T47D (cell line): ENCODE data around the gene ITGA2.
A peak's percentile ranks its signal among the peaks of the same experiment; 100 is the strongest.

Experiments
- DNase-seq, 2 experiments: peaks; one replicate each; pipeline versions ENCODE4 v3.0.0 to v3.0.0-alpha.2; 2011 to 2012; ENCODE audit warnings: low read depth in 1 of 2, low spot score in 1 of 2
- JUND ChIP-seq: IDR thresholded peaks from 2 replicates; pipeline ENCODE4 v1.6.1; 2012; ENCODE audit warnings: low read depth
- in situ Hi-C: cut with HindIII; loops from 2 replicates; pipeline ENCODE4 v1.10.0; 2016; ENCODE audit warnings: low sequenced_read_pairs, low pct_unique_long_range_greater_than_20kb

Gene ITGA2

DNA sequence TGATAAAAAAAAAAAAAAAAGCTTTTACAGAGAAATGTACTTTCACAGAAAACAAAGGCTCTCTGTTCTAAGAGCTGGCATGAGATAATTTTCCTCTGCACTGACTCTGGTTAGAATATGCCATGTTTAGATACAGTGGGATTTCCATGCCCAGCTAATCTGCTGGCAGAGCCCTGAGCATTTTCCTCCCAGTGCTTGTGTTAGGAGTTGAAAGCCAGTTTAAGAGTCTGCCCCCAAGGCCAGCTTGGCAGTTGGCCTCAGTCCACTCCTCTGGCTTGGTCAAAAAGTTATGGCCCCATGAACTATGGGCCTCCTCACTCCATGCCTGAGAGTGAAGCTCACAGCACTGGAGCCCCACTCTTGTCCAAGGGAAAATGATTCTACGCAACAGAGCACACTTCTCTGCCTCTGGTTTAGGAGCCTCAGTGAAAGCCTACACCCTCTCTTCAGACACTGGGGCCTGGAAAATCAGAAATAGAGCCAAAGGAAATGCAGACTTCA is 98.5 kb downstream of the ITGA2 start:
- no peak for TF ChIP-seq JUND
- no peak for DNase-seq
- in situ Hi-C loops: no loop called here

DNA sequence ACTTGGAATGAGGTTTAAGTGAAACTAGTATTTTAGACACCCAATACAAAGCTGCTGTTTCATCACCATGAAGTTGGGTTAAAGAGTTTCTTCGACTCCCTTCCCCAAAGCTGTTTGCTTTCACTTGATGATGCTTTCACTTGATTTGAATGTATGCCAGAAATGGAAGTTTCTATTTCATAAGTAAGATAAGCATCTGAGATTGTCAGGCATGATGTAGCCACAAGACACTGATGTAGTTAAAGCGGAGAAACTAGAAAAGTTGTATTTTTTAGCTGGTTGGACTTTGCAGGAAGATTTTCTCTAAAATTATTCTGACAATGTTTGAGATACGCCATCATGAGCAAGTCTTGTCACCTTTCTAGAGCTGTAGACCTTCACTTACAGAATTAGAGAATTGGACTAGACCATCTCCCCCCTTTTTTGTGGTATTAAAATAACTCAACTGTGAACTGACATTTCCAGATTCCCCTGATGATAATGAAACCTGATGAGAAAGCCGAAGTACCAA is 100.4 kb downstream of the ITGA2 start:
- in situ Hi-C loops: no loop called here
- DNase-seq: peak in 1 of 2 experiments; percentile 25
- TF ChIP-seq JUND: no peak

DNA sequence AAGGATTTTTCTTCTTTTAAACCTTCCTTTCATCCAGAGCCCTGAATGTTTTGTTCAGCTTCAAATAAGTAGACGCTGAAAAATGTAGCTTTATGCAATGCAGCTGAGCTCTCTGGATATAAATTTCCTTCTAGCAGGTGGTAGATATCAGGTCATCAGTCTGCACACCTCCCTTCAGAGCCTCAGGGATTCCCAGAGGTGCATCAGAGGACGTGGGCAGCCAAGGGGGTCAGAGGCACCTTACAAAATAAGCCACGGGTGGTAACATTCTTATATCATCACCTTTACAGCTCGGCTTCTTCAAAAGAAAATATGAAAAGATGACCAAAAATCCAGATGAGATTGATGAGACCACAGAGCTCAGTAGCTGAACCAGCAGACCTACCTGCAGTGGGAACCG is 101.1 kb downstream of the ITGA2 start:
- TF ChIP-seq JUND: no peak
- in situ Hi-C loops: no loop called here
- no peak for DNase-seq

- in situ Hi-C loops: no loop called here
- no peak for TF ChIP-seq JUND
- peak in 1 of 2 experiments; percentile 13 for DNase-seq
These were observed 102.1 kb downstream of the ITGA2 start for GRCh38 chr5:53091289-53091688.

DNA sequence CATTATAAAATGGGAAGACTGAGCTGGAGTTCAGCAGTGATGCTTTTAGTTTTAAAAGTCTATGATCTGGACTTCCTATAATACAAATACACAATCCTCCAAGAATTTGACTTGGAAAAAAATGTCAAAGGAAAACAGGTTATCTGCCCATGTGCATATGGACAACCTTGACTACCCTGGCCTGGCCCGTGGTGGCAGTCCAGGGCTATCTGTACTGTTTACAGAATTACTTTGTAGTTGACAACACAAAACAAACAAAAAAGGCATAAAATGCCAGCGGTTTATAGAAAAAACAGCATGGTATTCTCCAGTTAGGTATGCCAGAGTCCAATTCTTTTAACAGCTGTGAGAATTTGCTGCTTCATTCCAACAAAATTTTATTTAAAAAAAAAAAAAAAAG is 103.1 kb downstream of the ITGA2 start:
- DNase-seq: no peak
- in situ Hi-C loops: no loop called here
- no peak for TF ChIP-seq JUND

- in situ Hi-C loops: no loop called here
- DNase-seq: no peak
- TF ChIP-seq JUND: no peak
These were observed 106.1 kb downstream of the ITGA2 start for GRCh38 chr5:53095217-53095616.

GRCh38 chr5:53095931-53096525 is 106.9 kb downstream of the ITGA2 start:
- in situ Hi-C loops: no loop called here
- TF ChIP-seq JUND: no peak
- DNase-seq: peak; percentile 39 to 79

DNA sequence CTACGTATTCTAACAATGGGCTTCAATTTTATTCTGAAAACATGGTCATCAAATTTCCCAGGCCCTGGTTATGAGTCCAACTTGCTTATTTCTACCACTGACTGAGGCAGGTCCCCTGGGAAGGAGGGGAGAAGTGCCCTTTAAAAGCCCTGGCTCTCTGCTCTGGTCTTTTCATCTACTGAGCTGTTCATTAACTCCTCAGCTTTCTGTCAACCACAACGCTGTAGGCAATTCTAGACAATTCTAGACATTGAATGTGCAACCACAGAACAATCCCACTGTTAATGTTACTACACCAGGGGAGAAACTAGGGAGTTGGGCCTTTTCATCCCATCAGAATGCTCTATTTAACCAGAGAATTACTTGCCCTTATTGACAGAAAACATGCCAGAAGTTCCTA is 110.4 kb downstream of the ITGA2 start:
- TF ChIP-seq JUND: no peak
- no peak for DNase-seq
- in situ Hi-C loops: no loop called here

- in situ Hi-C loops: no loop called here
- TF ChIP-seq JUND: no peak
- DNase-seq: no peak
These were observed 111.5 kb downstream of the ITGA2 start for GRCh38 chr5:53100606-53101005.

GRCh38 chr5:53105611-53106300 is 116.6 kb downstream of the ITGA2 start:
- no peak for TF ChIP-seq JUND
- no peak for DNase-seq
- in situ Hi-C loops: no loop called here

- peak; percentile 37 to 72 for DNase-seq
- in situ Hi-C loops: no loop called here
- no peak for TF ChIP-seq JUND
These were observed 119.9 kb downstream of the ITGA2 start for GRCh38 chr5:53109056-53109442.

GRCh38 chr5:53109443-53110127 is 120.4 kb downstream of the ITGA2 start, which contains the start of gene MOCS2:
TSS of gene MOCS2 (minus strand) at chr5:53109757. CDS start at chr5:53107174, 2,583 bp downstream.
- in situ Hi-C loops: no loop called here
- no peak for TF ChIP-seq JUND
- peak; percentile 95 to 96 for DNase-seq

GRCh38 chr5:53110156-53110555 is 121.0 kb downstream of the ITGA2 start:
- in situ Hi-C loops: no loop called here
- DNase-seq: no peak
- TF ChIP-seq JUND: no peak
